H9 (cell line): ENCODE results near the gene POLR3H. TPM values are rescaled to one million over a fixed set of nuclear protein-coding genes. Genes with fewer than 3 reads are reported as not detected.

Experiments used
- DNase-seq: peaks from one replicate; pipeline ENCODE4 v3.0.0-alpha.2; 2017
- H2AFZ ChIP-seq: one replicate; pipeline ENCODE4 v1.6.1; 2013; ENCODE audit warnings: mild to moderate bottlenecking, low read length, control low read depth, moderate library complexity
- H2AK5ac ChIP-seq: 2 replicates; pipeline ENCODE4 v1.6.1; 2013; ENCODE audit warnings: low read length, control low read depth, mixed read lengths; ENCODE audit not compliant: insufficient read length
- H2BK120ac ChIP-seq: one replicate; pipeline ENCODE4 v1.6.1; 2013; ENCODE audit warnings: low read depth, mild to moderate bottlenecking, low read length, control low read depth, inconsistent platforms; ENCODE audit not compliant: poor library complexity, severe bottlenecking
- H2BK12ac ChIP-seq: 2 replicates; pipeline ENCODE4 v1.6.1; 2013; ENCODE audit warnings: low read length, control low read depth, mixed read lengths, low read depth; ENCODE audit not compliant: insufficient read length
- H2BK15ac ChIP-seq: 2 replicates; pipeline ENCODE4 v1.6.1; 2013; ENCODE audit warnings: low read depth, low read length, control low read depth
- H2BK20ac ChIP-seq: one replicate; pipeline ENCODE4 v1.6.1; 2013; ENCODE audit warnings: low read depth, mild to moderate bottlenecking, low read length, control low read depth, inconsistent platforms; ENCODE audit not compliant: poor library complexity, severe bottlenecking
- H2BK5ac ChIP-seq: 2 replicates; pipeline ENCODE4 v1.6.1; 2013; ENCODE audit warnings: low read length, control low read depth, mixed read lengths; ENCODE audit not compliant: insufficient read length
- H3K14ac ChIP-seq: 2 replicates; pipeline ENCODE4 v1.6.1; 2013; ENCODE audit warnings: low read length, control low read depth; ENCODE audit not compliant: insufficient read depth
- H3K18ac ChIP-seq: 2 replicates; pipeline ENCODE4 v1.6.1; 2013; ENCODE audit warnings: low read depth, mild to moderate bottlenecking, mixed read lengths, low read length, control low read depth; ENCODE audit not compliant: insufficient read length
- H3K23ac ChIP-seq: 2 replicates; pipeline ENCODE4 v1.6.1; 2013; ENCODE audit warnings: low read length, control low read depth, mixed read lengths, low read depth; ENCODE audit not compliant: insufficient read length
- H3K23me2 ChIP-seq: 2 replicates; pipeline ENCODE4 v1.6.1; 2013; ENCODE audit warnings: low read depth, mild to moderate bottlenecking, mixed read lengths, low read length, control low read depth; ENCODE audit not compliant: insufficient read length, poor library complexity, severe bottlenecking
- H3K27ac ChIP-seq: 2 replicates; pipeline ENCODE4 v1.5.1; 2013; ENCODE audit warnings: low read length, control low read depth, mixed read lengths, low read depth; ENCODE audit not compliant: insufficient read length
- H3K27me3 ChIP-seq: 2 replicates; pipeline ENCODE4 v1.6.1; 2013; ENCODE audit warnings: low read length, control low read depth, inconsistent platforms; ENCODE audit not compliant: insufficient read depth
- H3K4ac ChIP-seq: 2 replicates; pipeline ENCODE4 v1.6.1; 2013; ENCODE audit warnings: low read depth, mild to moderate bottlenecking, control low read depth, inconsistent platforms, low read length, moderate library complexity
- H3K4me1 ChIP-seq: 2 replicates; pipeline ENCODE4 v1.6.1; 2013; ENCODE audit warnings: low read length, control low read depth, inconsistent platforms; ENCODE audit not compliant: insufficient read depth
- H3K4me2 ChIP-seq: 2 replicates; pipeline ENCODE4 v1.6.1; 2013; ENCODE audit warnings: low read length, control low read depth, mixed read lengths; ENCODE audit not compliant: insufficient read length, insufficient read depth
- H3K56ac ChIP-seq: 2 replicates; pipeline ENCODE4 v1.6.1; 2013; ENCODE audit warnings: low read depth, mild to moderate bottlenecking, mixed read lengths, low read length, control low read depth; ENCODE audit not compliant: insufficient read length
- H3K79me1 ChIP-seq: 2 replicates; pipeline ENCODE4 v1.6.1; 2013; ENCODE audit warnings: low read depth, mild to moderate bottlenecking, moderate library complexity, low read length, control low read depth, inconsistent platforms; ENCODE audit not compliant: insufficient read depth, poor library complexity, severe bottlenecking
- H3K79me2 ChIP-seq: 2 replicates; pipeline ENCODE4 v1.6.1; 2013; ENCODE audit warnings: low read length, control low read depth, inconsistent platforms; ENCODE audit not compliant: insufficient read depth
- H3K9ac ChIP-seq: 2 replicates; pipeline ENCODE4 v1.6.1; 2013; ENCODE audit warnings: low read length, control low read depth, mixed read lengths; ENCODE audit not compliant: insufficient read length; ENCODE audit errors: extremely low read depth
- H3K9me3 ChIP-seq: one replicate; pipeline ENCODE4 v1.6.1; 2013; ENCODE audit warnings: low read depth, low read length, inconsistent platforms; ENCODE audit not compliant: control insufficient read depth
- H3T11ph ChIP-seq: one replicate; pipeline ENCODE4 v1.6.1; 2013; ENCODE audit warnings: mild to moderate bottlenecking, low read length, control low read depth, inconsistent platforms
- H4K20me1 ChIP-seq: one replicate; pipeline ENCODE4 v1.6.1; 2013; ENCODE audit not compliant: control insufficient read depth, insufficient read length, insufficient read depth
- H4K5ac ChIP-seq: 2 replicates; pipeline ENCODE4 v1.6.1; 2013; ENCODE audit warnings: low read depth, mild to moderate bottlenecking, mixed read lengths, low read length, control low read depth; ENCODE audit not compliant: insufficient read length
- H4K8ac ChIP-seq: replicated peaks from 2 replicates; pipeline ENCODE4 v1.6.1; 2013; ENCODE audit warnings: low read length, control low read depth, mixed read lengths, low read depth; ENCODE audit not compliant: insufficient read length
- H4K91ac ChIP-seq: 2 replicates; pipeline ENCODE4 v1.6.1; 2013; ENCODE audit warnings: low read depth, mild to moderate bottlenecking, moderate library complexity, mixed read lengths, low read length, control low read depth; ENCODE audit not compliant: insufficient read length
- H3K27ac Mint-ChIP-seq, 3 experiments: 2 replicates in 2 of 3; 3 replicates in 1 of 3; pipeline ENCODE4 v1.8.0; 2020 to 2021; ENCODE audit warnings: mixed read lengths in 3 of 3, mild to moderate bottlenecking in 1 of 3, moderate library complexity in 1 of 3
- H3K27me3 Mint-ChIP-seq: 2 replicates; pipeline ENCODE4 v1.8.0; 2021; ENCODE audit warnings: low read depth, mild to moderate bottlenecking, moderate library complexity, mixed read lengths
- H3K36me3 Mint-ChIP-seq, 3 experiments: 2 replicates in 2 of 3; 3 replicates in 1 of 3; pipeline ENCODE4 v1.8.0; 2020 to 2021; ENCODE audit warnings: low read depth in 3 of 3, mixed read lengths in 3 of 3; ENCODE audit not compliant: insufficient read depth in 1 of 3
- H3K4me1 Mint-ChIP-seq, 2 experiments: 2 replicates each; pipeline ENCODE4 v1.8.0; 2020; ENCODE audit warnings: mixed read lengths in 2 of 2
- H3K4me3 Mint-ChIP-seq, 2 experiments: 2 replicates in 1 of 2; 3 replicates in 1 of 2; pipeline ENCODE4 v1.8.0; 2020 to 2021; ENCODE audit warnings: mild to moderate bottlenecking in 2 of 2, mixed read lengths in 2 of 2, moderate library complexity in 1 of 2
- H3K9me3 Mint-ChIP-seq, 2 experiments: 2 replicates in 1 of 2; 3 replicates in 1 of 2; pipeline ENCODE4 v1.8.0; 2020; ENCODE audit warnings: mild to moderate bottlenecking in 2 of 2, mixed read lengths in 2 of 2, moderate library complexity in 1 of 2
- CTCF ChIP-seq: fragments of 200-600 bp; sonication (generic); conservative IDR thresholded peaks from 3 replicates; pipeline ENCODE4 v1.8.0; 2021; ENCODE audit warnings: antibody characterized with exemption, mild to moderate bottlenecking
- WGBS: extraction: QIAGEN DNeasy Blood & Tissue Kit; methylation state at CpG from one replicate; pipeline ENCODE4 v1.1.7; 2013; ENCODE audit warnings: missing lambda C conversion rate, low lambda C conversion rate, mixed read lengths; ENCODE audit not compliant: insufficient read length; ENCODE audit errors: extremely low coverage; 5-methylcytosine and 5-hydroxymethylcytosine counted together
- total RNA-seq: library from RNA; stranded (reverse); gene quantifications from 2 replicates; pipeline ENCODE4 v1.2.1, GENCODE V29; 2021

POLR3H gene
- total RNA-seq, 1 experiment from 2014 or later, result 68.2 TPM

- Histone ChIP-seq H2BK20ac (no peak overlapping the region), H3K23me2 (no peaks in the 10 kb centered on the region), H3K27ac (no peak overlapping the region), H3K4ac (no peak overlapping the region), H4K5ac (no peak overlapping the region), H3K14ac (no peak overlapping the region), H4K20me1 (peaks cover 2% of the 10 kb centered on the region), H3K27me3 (no peaks in the 10 kb centered on the region), H2AFZ (no peak overlapping the region), H2BK15ac (no peak overlapping the region), H3K79me2 (peaks cover 3% of the 10 kb centered on the region; the same call in 1 of the 2 replicates), H3K79me1 (peaks cover 1% of the 10 kb centered on the region), H2BK12ac (no peak overlapping the region), H3K18ac (no peak overlapping the region), H4K91ac (no peak overlapping the region), H3T11ph (no peak overlapping the region), H3K4me1 (peaks cover 10% of the 10 kb centered on the region; the same call in 1 of the 2 replicates), H4K8ac (no peak overlapping the region), H2BK5ac (no peak overlapping the region), H3K9me3 (no peaks in the 10 kb centered on the region), H3K23ac (no peak overlapping the region), H2BK120ac (no peak overlapping the region), H3K56ac (no peak overlapping the region), H2AK5ac (no peak overlapping the region), H3K4me2 (no peak overlapping the region), H3K9ac (no peak overlapping the region)
- no peak for DNase-seq
- Mint-ChIP-seq H3K27ac (peak overlapping the region; percentile 60 to 90 (median 75); a peak in 3 of 7 replicates), H3K4me3 (no peak overlapping the region), H3K4me1 (peaks cover 43 to 47% of the 10 kb centered on the region in 2 experiments), H3K9me3 (no peaks in the 10 kb centered on the region), H3K36me3 (no peaks in the 10 kb centered on the region), H3K27me3 (no peaks in the 10 kb centered on the region)
- no peak for TF ChIP-seq CTCF
- WGBS, result no CpG with 5 or more reads among the region's 7 CpGs
Observed at GRCh38 chr22:41478891-41479521, 65.3 kb downstream of the POLR3H start.
